D721Med (cell line): ENCODE measurements around the gene E4F1.

Experiments
- DNase-seq: peaks from one replicate; pipeline ENCODE4 v3.0.0; 2011; ENCODE audit warnings: low spot score; ENCODE audit not compliant: insufficient read length
- FAIRE-seq: peaks from 2 replicates; lab custom pipeline; 2011; peaks lifted over from hg19 to GRCh38; lab: Jason Lieb, UNC
- TF ChIP-seq, protein P1 (sequence below): IDR thresholded peaks from 2 replicates; pipeline ENCODE4 v1.5.1; 2012; ENCODE audit warnings: mild to moderate bottlenecking, control low read depth; ENCODE audit not compliant: insufficient read depth; ENCODE audit errors: missing control alignments

Gene E4F1

DNA sequence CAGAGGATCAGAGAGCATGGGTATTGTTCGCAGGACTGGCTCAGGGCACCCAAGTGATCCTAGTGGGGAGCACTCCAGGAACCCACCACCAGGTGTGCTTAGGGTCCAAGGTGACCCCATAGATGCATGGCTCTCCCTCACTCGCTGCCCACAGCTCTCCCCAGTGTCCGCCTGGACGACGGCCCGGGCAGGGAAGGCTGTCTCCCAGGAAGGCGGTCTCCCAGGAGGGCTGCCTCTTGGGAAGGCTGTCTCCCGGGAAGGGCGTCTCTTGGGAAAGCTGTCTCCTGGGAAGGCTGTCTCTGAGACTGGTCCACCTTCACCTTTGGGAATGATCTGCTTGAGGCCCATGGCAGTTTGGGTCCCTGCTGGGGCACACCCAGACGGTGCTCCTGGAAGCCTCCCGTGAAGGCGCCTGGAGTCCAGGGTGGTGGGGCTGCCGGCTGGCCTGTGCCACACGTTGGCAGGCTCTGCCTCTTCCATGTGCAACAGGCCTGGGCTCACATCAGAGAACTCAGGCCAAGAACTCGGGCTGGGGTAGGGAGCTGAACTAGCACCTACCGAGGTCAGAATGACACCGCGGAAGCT lies 23.0 kb downstream of the E4F1 start:
- no peak for FAIRE-seq
- no peak for DNase-seq
- TF ChIP-seq, protein P1, sequence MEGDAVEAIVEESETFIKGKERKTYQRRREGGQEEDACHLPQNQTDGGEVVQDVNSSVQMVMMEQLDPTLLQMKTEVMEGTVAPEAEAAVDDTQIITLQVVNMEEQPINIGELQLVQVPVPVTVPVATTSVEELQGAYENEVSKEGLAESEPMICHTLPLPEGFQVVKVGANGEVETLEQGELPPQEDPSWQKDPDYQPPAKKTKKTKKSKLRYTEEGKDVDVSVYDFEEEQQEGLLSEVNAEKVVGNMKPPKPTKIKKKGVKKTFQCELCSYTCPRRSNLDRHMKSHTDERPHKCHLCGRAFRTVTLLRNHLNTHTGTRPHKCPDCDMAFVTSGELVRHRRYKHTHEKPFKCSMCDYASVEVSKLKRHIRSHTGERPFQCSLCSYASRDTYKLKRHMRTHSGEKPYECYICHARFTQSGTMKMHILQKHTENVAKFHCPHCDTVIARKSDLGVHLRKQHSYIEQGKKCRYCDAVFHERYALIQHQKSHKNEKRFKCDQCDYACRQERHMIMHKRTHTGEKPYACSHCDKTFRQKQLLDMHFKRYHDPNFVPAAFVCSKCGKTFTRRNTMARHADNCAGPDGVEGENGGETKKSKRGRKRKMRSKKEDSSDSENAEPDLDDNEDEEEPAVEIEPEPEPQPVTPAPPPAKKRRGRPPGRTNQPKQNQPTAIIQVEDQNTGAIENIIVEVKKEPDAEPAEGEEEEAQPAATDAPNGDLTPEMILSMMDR: no peak

DNA sequence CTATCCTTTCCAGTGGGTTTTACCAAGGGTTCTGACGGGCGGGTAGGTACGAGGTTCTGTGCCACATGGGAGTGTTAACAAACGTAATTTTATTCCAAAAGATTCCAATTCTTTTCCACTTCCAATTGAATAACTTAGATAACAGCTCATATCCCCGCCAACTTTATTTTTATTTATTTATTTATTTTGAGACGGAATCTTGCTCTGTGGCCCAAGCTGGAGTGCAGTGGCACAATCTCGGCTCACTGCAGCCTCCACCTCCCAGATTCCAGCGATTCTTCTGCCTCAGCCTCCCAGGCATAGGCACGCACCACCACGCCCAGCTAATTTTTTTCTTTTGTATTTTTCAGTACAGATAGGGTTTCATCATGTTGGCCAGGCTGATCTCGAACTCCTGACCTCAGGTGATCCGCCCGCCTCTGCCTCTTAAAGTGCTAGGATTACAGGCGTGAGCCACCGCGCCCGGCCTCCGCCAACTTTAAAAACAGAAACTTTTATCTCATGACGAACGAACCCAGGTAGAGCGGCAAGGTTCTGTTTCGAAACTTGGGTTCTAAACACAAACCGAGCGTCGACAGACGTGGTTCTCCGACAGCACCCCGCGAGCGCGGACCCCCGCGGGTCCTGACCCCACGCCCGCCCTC lies 27.4 kb downstream of the E4F1 start:
- DNase-seq (no peak), FAIRE-seq (no peak)
- TF ChIP-seq, protein P1: no peak

DNA sequence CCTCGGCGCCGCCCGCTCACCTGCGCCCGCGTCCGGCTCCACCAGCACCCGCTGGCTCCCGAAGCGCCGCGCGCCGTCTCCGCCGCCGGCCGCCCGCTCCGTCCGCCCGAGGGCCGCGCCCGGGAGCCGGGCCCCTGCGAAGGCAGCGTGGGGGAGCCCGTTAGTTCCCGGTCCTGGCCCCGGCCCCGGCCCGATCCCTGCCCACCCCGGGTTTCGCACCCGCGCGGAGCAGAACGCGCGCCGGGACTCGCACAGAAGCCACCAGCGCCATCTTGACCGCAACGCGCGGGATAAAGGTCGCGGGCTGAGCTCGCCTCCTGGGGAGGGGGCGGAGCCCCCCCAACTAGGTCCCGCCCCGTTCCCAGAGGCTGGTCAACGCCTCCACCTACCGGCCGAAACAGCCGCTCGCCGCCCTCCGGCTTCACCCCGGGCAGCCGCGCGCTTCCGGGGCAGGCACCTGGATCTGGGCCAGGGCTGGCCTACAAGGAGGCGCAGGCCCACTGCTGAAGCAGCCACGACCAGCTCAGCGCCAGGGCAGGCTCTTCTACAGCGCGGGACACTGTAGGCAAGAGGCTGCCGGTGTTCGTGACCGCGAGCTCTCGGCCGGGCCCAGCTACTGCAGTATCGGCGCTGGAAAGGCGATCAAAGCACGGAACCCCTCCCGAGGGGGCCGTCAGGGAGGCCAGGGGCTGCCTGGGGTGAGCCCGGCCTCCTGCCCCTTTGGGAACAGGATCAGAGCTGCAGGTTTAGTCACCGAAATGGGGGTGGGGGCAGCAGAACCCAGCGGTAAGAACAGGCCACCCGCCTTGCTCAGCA lies 28.1 kb downstream of the E4F1 start, which contains the start of gene ECI1:
TSS of gene ECI1 (minus strand) at position 292 of the 816 bp plus-strand sequence. CDS start at position 271, 21 bp downstream.
- FAIRE-seq (no peak), DNase-seq (peak; percentile 99)
- TF ChIP-seq, protein P1: peak; percentile 37

- FAIRE-seq: no peak
- DNase-seq: no peak
- TF ChIP-seq, protein P1: no peak
These were observed 29.4 kb downstream of the E4F1 start for GRCh38 chr16:2252806-2253148.

- TF ChIP-seq, protein P1: no peak
- FAIRE-seq: no peak
- no peak for DNase-seq
These were observed 29.9 kb downstream of the E4F1 start for GRCh38 chr16:2253293-2253692.

- DNase-seq: no peak
- FAIRE-seq: no peak
- TF ChIP-seq, protein P1: no peak
These were observed 33.2 kb downstream of the E4F1 start for GRCh38 chr16:2256531-2257140.
